Measurements from ENCODE around the gene GREB1L. TPM values are rescaled to one million over a fixed set of nuclear protein-coding genes. Genes with fewer than 3 reads are reported as not detected.

The GREB1L gene
- polyA plus RNA-seq, 1 experiment = 2.7 TPM

- DNase-seq (ENCODE audit: low read depth) = no peak
- H3K36me3 ChIP-seq (ENCODE audit: control insufficient read depth, insufficient read depth, low read length) = no peaks in the 10 kb centered on the region
- no peak overlapping the region for H3K4me3 ChIP-seq (ENCODE audit: low read depth, low read length)
- TF ChIP-seq, protein P1, sequence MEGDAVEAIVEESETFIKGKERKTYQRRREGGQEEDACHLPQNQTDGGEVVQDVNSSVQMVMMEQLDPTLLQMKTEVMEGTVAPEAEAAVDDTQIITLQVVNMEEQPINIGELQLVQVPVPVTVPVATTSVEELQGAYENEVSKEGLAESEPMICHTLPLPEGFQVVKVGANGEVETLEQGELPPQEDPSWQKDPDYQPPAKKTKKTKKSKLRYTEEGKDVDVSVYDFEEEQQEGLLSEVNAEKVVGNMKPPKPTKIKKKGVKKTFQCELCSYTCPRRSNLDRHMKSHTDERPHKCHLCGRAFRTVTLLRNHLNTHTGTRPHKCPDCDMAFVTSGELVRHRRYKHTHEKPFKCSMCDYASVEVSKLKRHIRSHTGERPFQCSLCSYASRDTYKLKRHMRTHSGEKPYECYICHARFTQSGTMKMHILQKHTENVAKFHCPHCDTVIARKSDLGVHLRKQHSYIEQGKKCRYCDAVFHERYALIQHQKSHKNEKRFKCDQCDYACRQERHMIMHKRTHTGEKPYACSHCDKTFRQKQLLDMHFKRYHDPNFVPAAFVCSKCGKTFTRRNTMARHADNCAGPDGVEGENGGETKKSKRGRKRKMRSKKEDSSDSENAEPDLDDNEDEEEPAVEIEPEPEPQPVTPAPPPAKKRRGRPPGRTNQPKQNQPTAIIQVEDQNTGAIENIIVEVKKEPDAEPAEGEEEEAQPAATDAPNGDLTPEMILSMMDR (IDR thresholded peaks at IDR 0.05; ENCODE audit: insufficient read depth, low read depth, low read length) = no peak
- H3K27me3 ChIP-seq (ENCODE audit: control insufficient read depth, insufficient read depth, low read length) = no peaks in the 10 kb centered on the region
- ChIA-PET CTCF (interaction anchor here (1.3 kb wide), 1 partner anchor 12 kb away, joined by 3 read pairs; no protein-coding TSS in a partner anchor), POLR2A (no interaction called here)
Observed at GRCh38 chr18:21300908-21301200, 58.8 kb downstream of the GREB1L start.

DNA sequence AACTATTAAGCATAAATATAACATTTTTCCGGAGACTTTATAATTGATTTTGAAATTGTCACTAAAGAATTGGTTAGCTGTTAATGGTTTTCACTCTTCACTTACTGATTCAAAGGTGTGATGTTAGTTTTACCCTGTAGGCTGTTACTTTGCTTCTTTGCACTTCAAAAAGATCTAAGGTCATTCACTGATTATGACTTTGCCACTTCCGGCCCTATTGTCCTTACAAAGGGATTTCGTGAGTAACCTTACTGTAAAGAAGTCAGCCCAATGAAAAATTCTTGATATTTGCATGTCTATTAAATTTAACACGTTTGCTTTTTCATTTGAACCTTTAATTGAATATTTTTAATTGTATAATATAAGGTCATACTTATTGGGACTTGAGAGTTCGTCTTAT, 61.4 kb downstream of the GREB1L start:
- POLR2A ChIA-PET = no interaction called here
- no peak overlapping the region for H3K4me3 ChIP-seq (ENCODE audit: low read depth, low read length)
- no peak for DNase-seq (ENCODE audit: low read depth)
- H3K27me3 ChIP-seq (ENCODE audit: control insufficient read depth, insufficient read depth, low read length) = no peaks in the 10 kb centered on the region
- TF ChIP-seq, protein P1 (IDR thresholded peaks at IDR 0.05; ENCODE audit: insufficient read depth, low read depth, low read length) = no peak
- no peaks in the 10 kb centered on the region for H3K36me3 ChIP-seq (ENCODE audit: control insufficient read depth, insufficient read depth, low read length)
- CTCF ChIA-PET = no interaction called here

DNA sequence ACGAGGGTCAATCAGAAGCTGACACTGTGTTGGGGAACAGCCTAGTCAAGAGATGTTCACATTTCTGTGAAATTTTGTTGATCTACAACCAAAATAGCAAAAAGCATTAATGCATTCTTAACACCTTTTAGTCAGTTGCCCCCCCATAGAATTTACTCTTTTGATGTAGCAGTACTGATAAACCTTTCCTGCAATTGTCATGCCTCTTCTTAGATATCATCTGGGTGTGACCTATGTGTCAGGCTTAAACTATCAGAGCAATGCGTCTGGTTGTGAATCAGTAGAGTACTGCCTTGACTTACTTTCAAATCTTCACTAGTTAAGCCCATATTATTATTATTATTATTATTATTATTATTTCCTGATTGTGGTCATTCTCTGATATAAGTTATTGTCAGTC, 61.9 kb downstream of the GREB1L start:
- ChIA-PET CTCF (no interaction called here), POLR2A (no interaction called here)
- Histone ChIP-seq H3K4me3 (ENCODE audit: low read depth, low read length) (no peak overlapping the region), H3K36me3 (ENCODE audit: control insufficient read depth, insufficient read depth, low read length) (no peaks in the 10 kb centered on the region), H3K27me3 (ENCODE audit: control insufficient read depth, insufficient read depth, low read length) (no peaks in the 10 kb centered on the region)
- no peak for DNase-seq (ENCODE audit: low read depth)
- TF ChIP-seq, protein P1 (IDR thresholded peaks at IDR 0.05; ENCODE audit: insufficient read depth, low read depth, low read length) = no peak

DNA sequence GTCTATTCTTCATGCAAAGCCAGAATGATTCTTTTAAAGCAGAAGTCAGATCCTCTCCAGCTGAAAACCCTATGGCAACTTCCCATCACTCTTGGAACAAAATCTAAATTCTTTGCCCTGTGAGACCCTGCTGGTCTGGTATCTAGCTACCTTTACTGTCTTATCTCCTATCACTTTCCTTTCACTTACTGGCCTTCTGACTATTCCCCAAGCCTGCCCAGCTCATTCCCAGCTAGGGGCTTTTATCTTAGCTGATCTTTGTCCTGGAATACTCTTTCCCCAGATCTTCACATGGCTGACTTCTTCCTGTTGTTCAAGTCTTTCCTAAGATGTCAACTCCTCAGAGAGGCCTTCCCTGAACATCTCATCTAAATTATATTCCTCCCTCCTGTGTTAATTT, 63.6 kb downstream of the GREB1L start:
- POLR2A ChIA-PET = no interaction called here
- H3K4me3 ChIP-seq (ENCODE audit: low read depth, low read length) = no peak overlapping the region
- CTCF ChIA-PET = no interaction called here
- DNase-seq (ENCODE audit: low read depth) = no peak
- TF ChIP-seq, protein P1 (IDR thresholded peaks at IDR 0.05; ENCODE audit: insufficient read depth, low read depth, low read length) = no peak
- H3K36me3 ChIP-seq (ENCODE audit: control insufficient read depth, insufficient read depth, low read length) = no peaks in the 10 kb centered on the region
- no peaks in the 10 kb centered on the region for H3K27me3 ChIP-seq (ENCODE audit: control insufficient read depth, insufficient read depth, low read length)

GRCh38 chr18:21306368-21306767, 64.3 kb downstream of the GREB1L start:
- H3K27me3 ChIP-seq (ENCODE audit: control insufficient read depth, insufficient read depth, low read length) = no peaks in the 10 kb centered on the region
- DNase-seq (ENCODE audit: low read depth) = no peak
- POLR2A ChIA-PET = no interaction called here
- TF ChIP-seq, protein P1 (IDR thresholded peaks at IDR 0.05; ENCODE audit: insufficient read depth, low read depth, low read length) = no peak
- CTCF ChIA-PET = no interaction called here
- H3K4me3 ChIP-seq (ENCODE audit: low read depth, low read length) = no peak overlapping the region
- no peaks in the 10 kb centered on the region for H3K36me3 ChIP-seq (ENCODE audit: control insufficient read depth, insufficient read depth, low read length)
